Ovary (tissue), 10 donors: Measurements from ENCODE around the gene NAT16. TPM values are rescaled to one million over a fixed set of nuclear protein-coding genes. Genes with fewer than 3 reads are reported as not detected.

Experiments used
- DNase-seq, 5 donors: peaks; one replicate each; pipeline ENCODE4 v3.0.0-alpha.2; 2019 to 2020
- H3K27ac ChIP-seq, 2 donors: fragments of 200-600 bp; one replicate each; pipeline versions ENCODE4 v1.5.1 to v1.8.0; 2019 to 2022
- H3K27me3 ChIP-seq: fragments of 200-600 bp; one replicate; pipeline ENCODE4 v1.8.0; 2022
- H3K36me3 ChIP-seq: fragments of 200-600 bp; sonication (generic); one replicate; pipeline ENCODE4 v1.5.1; 2019
- H3K4me1 ChIP-seq: one replicate; pipeline ENCODE4 v1.8.1; 2013; ENCODE audit warnings: mild to moderate bottlenecking, moderate library complexity; ENCODE audit not compliant: insufficient read depth
- H3K4me3 ChIP-seq: fragments of 200-600 bp; sonication (generic); one replicate; pipeline ENCODE4 v1.5.1; 2017
- H3K9me3 ChIP-seq, 2 donors: fragments of 200-600 bp in 1 of 2; sonication (generic) in 1 of 2; one replicate each; pipeline versions ENCODE4 v1.5.1 to v1.8.1; 2013 to 2019; ENCODE audit warnings: mild to moderate bottlenecking in 1 of 2, moderate library complexity in 1 of 2
- EP300 ChIP-seq: sonication (generic); formaldehyde crosslinking; IDR thresholded peaks from one replicate; pipeline ENCODE4 v1.6.1; 2017; ENCODE audit warnings: antibody characterized with exemption
- POLR2A ChIP-seq: fragments of 450-650 bp; IDR thresholded peaks from one replicate; pipeline ENCODE4 v1.6.1; 2017; ENCODE audit warnings: antibody characterized with exemption, mild to moderate bottlenecking, moderate library complexity
- WGBS, 3 donors: extraction: QIAGEN DNeasy Blood & Tissue Kit in 1 of 3; methylation state at CpG; one replicate each; pipeline versions ENCODE4 v1.1.5 to v1.1.7; 2013 to 2017; 5-methylcytosine and 5-hydroxymethylcytosine counted together
- intact Hi-C, 4 donors: fragments of 100-400 bp; cut with DNase I; formaldehyde crosslinking; loops; one replicate each; pipeline versions ENCODE4 v1.11.0 to v1.15.1; 2022 to 2023
- long read RNA-seq, 3 donors: library from polyadenylated mRNA in 2 of 3; unstranded in 2 of 3; transcript quantifications; one replicate each; pipeline ENCODE4 v2.0.0 and lab custom pipeline, GENCODE V29; 2021 to 2026
- polyA plus RNA-seq, 2 donors: library from polyadenylated mRNA; stranded (reverse); fragments of 200-250 nt in 1 of 2; fragments of 350-450 nt in 1 of 2; fragmentation: Illumina TruSeq in 1 of 2; extraction: RNeasy Lipid Tissue Mini Kit (QIAGEN cat#74804) in 1 of 2; gene quantifications; one replicate each; pipeline ENCODE4 v1.2.3, GENCODE V29; 2013 to 2014
- total RNA-seq, 7 donors: library from RNA; depleted of rRNA in 2 of 7; stranded (reverse); fragments of >200 nt in 2 of 7; fragmentation: NEBNext Ultra II Directional in 3 of 7; extraction: Animal tissue kit (Norgen Biotek cat#: 25700) in 3 of 7; gene quantifications; one replicate each; pipeline versions ENCODE4 v1.1.0 to v1.2.4, GENCODE V29; 2016 to 2023
- TF ChIP-seq, protein P1 (sequence below), 3 donors: fragments of 450-650 bp in 2 of 3; fragments of 200-600 bp in 1 of 3; IDR thresholded peaks; one replicate each; pipeline versions ENCODE4 v1.5.1 to v1.8.0; 2016 to 2022; ENCODE audit warnings: antibody characterized with exemption in 3 of 3, mild to moderate bottlenecking in 1 of 3
- donor health status: DM: no; HTN: no; CAD: no; lungs with moderate emphysema.
- donor health status: DM: no; HTN: no; CAD: no.
- donor health status: Bipolar disorder and iron deficiency.
- donor health status: DM: yes; HTN: yes; CAD: no.
- donor health status: DM: no; HTN: no; CAD: no.
- donor health status: DM: yes; HTN: yes; CAD: no.

Gene NAT16
- total RNA-seq (not detected), polyA plus RNA-seq (not detected)
- long read RNA-seq, donor 1, result 0 reads
- long read RNA-seq, donor 2, result 0 reads
- long read RNA-seq, donor 3, result 0 reads

DNA sequence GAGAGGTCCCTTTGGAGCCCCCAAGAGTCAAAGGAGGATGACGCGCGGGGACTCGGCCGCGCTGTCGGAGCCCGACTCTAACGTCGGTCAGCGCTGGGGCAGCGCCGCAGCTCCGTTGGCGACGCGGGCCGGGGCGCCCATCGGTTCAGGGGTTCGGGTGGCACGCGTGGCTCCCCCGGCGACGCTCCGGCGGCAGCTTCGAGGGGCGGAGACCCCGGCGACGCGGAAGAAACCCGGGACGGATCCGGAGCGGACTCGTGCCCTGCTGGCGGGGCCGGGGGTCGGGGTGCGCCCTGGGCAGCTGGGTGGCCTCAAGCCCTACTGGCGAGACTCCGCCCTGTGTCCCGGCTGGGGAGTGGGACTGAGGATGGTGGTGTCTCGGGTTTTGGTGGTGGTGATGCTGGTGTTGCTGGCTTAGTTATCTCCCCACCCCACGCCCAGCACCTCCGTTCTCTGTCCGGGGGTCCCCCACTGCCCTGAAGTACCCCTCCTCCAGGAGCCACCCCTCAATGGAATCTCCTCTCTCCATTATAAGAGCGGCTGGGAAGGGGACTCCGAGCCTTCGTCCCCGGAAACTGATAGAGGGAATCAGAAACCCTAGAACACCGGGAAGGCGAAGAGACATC is at the start of gene NAT16:
NAT16 (minus strand) TSS at position 164 of the 626 bp plus-strand sequence. CDS start 5,486 bp downstream, outside the sequence.
- TF ChIP-seq POLR2A (no peak), EP300 (no peak)
- TF ChIP-seq, protein P1, sequence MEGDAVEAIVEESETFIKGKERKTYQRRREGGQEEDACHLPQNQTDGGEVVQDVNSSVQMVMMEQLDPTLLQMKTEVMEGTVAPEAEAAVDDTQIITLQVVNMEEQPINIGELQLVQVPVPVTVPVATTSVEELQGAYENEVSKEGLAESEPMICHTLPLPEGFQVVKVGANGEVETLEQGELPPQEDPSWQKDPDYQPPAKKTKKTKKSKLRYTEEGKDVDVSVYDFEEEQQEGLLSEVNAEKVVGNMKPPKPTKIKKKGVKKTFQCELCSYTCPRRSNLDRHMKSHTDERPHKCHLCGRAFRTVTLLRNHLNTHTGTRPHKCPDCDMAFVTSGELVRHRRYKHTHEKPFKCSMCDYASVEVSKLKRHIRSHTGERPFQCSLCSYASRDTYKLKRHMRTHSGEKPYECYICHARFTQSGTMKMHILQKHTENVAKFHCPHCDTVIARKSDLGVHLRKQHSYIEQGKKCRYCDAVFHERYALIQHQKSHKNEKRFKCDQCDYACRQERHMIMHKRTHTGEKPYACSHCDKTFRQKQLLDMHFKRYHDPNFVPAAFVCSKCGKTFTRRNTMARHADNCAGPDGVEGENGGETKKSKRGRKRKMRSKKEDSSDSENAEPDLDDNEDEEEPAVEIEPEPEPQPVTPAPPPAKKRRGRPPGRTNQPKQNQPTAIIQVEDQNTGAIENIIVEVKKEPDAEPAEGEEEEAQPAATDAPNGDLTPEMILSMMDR (IDR thresholded peaks at IDR 0.05), result no peak
- no peak for DNase-seq
- H3K9me3 ChIP-seq, result no peaks in the 10 kb centered on the region
- no peaks in the 10 kb centered on the region for H3K36me3 ChIP-seq
- no peak within 1 kb of the TSS for H3K27ac ChIP-seq
- H3K4me1 ChIP-seq, result peaks cover 2% of the 10 kb centered on the region
- WGBS, 3 donors, result 2 to 3% (median 3%) methylated on average over 55 to 56 of the region's 56 CpGs
- peaks cover 2% of the 10 kb centered on the region for H3K27me3 ChIP-seq
- intact Hi-C loops, result no loop called here
- H3K4me3 ChIP-seq, result no peak within 1 kb of the TSS

DNA sequence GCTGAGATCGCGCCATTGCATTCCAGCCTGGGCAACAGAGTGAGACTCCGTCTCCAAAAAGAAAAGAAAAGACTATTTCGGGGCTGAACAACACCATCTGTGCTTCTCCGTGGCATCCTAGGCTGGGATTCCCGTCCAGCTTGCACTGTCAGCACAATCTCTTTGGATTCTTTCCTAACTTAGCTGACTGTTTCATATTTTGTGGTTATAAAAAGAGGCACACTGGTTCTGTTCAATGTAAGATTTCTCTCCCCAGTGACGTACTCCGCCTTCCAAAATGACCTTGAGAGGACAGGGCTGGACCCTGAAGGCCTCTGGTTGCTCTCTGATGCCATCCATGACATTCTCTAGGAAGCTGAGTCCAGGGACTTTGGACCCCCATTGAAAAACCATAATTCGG is 46.6 kb upstream of the NAT16 start:
- 48 to 69% (median 49%) methylated on average over 9 of the region's 9 CpGs for WGBS, 3 donors
- Histone ChIP-seq H3K27me3 (no peaks in the 10 kb centered on the region), H3K4me1 (no peaks in the 10 kb centered on the region), H3K9me3 (no peaks in the 10 kb centered on the region), H3K4me3 (no peak overlapping the region), H3K36me3 (no peaks in the 10 kb centered on the region), H3K27ac (no peak overlapping the region)
- TF ChIP-seq, protein P1 (IDR thresholded peaks at IDR 0.05), result no peak
- TF ChIP-seq EP300, result no peak
- intact Hi-C loops, result no loop called here
- DNase-seq, result no peak

DNA sequence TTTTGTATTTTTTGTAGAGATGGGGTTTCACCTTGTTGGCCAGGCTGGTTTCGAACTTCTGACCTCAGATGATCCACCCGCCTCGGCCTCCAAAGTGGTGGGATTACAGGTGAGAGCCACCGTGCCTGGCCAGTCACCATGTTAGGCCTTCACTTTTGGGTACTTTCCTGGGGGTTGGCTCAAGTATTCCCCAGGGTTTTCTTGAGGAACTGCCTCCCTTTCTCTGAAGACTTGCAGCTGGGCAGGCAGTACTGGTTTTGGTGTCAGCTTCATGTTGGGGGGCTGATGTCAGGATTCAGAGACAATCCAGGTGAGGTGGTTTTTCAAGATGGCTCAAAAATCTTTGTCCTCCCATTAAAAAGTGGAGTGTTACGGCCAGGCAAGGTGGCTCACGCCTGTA is 45.6 kb upstream of the NAT16 start:
- Histone ChIP-seq H3K9me3 (no peaks in the 10 kb centered on the region), H3K27me3 (no peaks in the 10 kb centered on the region), H3K4me3 (no peak overlapping the region), H3K36me3 (no peaks in the 10 kb centered on the region), H3K4me1 (no peaks in the 10 kb centered on the region), H3K27ac (no peak overlapping the region)
- 92 to 98% (median 94%) methylated on average over 6 of the region's 6 CpGs for WGBS, 3 donors
- intact Hi-C loops, result no loop called here
- DNase-seq, result no peak
- TF ChIP-seq EP300, result no peak
- TF ChIP-seq POLR2A, result no peak
- TF ChIP-seq, protein P1 (IDR thresholded peaks at IDR 0.05), result no peak

DNA sequence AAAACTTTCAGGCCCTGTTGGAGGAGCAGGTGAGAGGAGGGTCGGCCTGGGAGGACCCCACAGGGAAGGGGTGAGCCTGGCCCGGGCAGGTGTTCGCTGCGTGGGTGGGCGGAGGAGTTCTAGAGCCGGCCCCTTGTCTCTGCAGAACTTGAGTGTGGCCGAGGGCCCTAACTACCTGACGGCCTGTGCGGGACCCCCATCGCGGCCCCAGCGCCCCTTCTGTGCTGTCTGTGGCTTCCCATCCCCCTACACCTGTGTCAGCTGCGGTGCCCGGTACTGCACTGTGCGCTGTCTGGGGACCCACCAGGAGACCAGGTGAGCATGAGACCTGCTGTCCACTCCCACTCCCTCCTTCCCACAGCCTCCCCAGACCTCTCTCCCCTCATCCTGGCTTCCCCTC is 43.4 kb upstream of the NAT16 start:
- TF ChIP-seq, protein P1 (IDR thresholded peaks at IDR 0.05), result no peak
- TF ChIP-seq POLR2A, result no peak
- TF ChIP-seq EP300, result no peak
- no peaks in the 10 kb centered on the region for H3K27me3 ChIP-seq
- intact Hi-C loops, result no loop called here
- no peaks in the 10 kb centered on the region for H3K36me3 ChIP-seq
- no peak for DNase-seq
- no peak overlapping the region for H3K4me3 ChIP-seq
- no peaks in the 10 kb centered on the region for H3K9me3 ChIP-seq
- H3K27ac ChIP-seq, result no peak overlapping the region
- WGBS, 3 donors, result 89 to 93% (median 93%) methylated on average over 15 of the region's 15 CpGs
- peaks cover 6% of the 10 kb centered on the region for H3K4me1 ChIP-seq
